Kidney (tissue), 14 donors: ENCODE results near the gene IQCK. TPM values are rescaled to one million over a fixed set of nuclear protein-coding genes. Genes with fewer than 3 reads are reported as not detected.
A peak's percentile ranks its signal among the peaks of the same experiment; 100 is the strongest.

Source experiments
- DNase-seq, 5 donors: peaks; one replicate each; pipeline ENCODE4 v3.0.0-alpha.2; 2013 to 2020
- FAIRE-seq: peaks from 2 replicates; lab custom pipeline; 2012; peaks lifted over from hg19 to GRCh38; lab: Jason Lieb, UNC
- H3K27ac ChIP-seq, 2 donors: one replicate each; pipeline ENCODE4 v1.7.0; 2013; ENCODE audit warnings: low read depth in 2 of 2, low read length in 2 of 2, inconsistent platforms in 1 of 2
- H3K27me3 ChIP-seq: one replicate; pipeline ENCODE4 v1.7.1; 2013; ENCODE audit warnings: low read length, inconsistent platforms; ENCODE audit not compliant: control insufficient read depth, insufficient read depth
- H3K36me3 ChIP-seq, 3 donors: one replicate each; pipeline versions ENCODE4 v1.7.0 to v1.7.1; 2013; ENCODE audit warnings: low read length in 3 of 3, control low read depth in 1 of 3, inconsistent platforms in 1 of 3; ENCODE audit not compliant: insufficient read depth in 3 of 3, control insufficient read depth in 2 of 3
- H3K4me1 ChIP-seq, 3 donors: one replicate each; pipeline versions ENCODE4 v1.7.0 to v1.7.1; 2013; ENCODE audit warnings: low read length in 3 of 3, inconsistent platforms in 1 of 3, low read depth in 1 of 3; ENCODE audit not compliant: control insufficient read depth in 2 of 3, insufficient read depth in 2 of 3
- H3K4me3 ChIP-seq, 3 donors: one replicate each; pipeline versions ENCODE4 v1.7.0 to v1.8.1; 2013; ENCODE audit warnings: low read length in 3 of 3, control low read depth in 1 of 3, inconsistent platforms in 1 of 3
- H3K9ac ChIP-seq, 3 donors: one replicate each; pipeline versions ENCODE4 v1.7.0 to v1.7.1; 2013; ENCODE audit warnings: low read length in 3 of 3, control low read depth in 1 of 3, inconsistent platforms in 1 of 3
- H3K9me3 ChIP-seq, 3 donors: one replicate each; pipeline versions ENCODE4 v1.7.0 to v1.7.1; 2013; ENCODE audit warnings: low read length in 3 of 3, control low read depth in 1 of 3, inconsistent platforms in 1 of 3; ENCODE audit not compliant: control insufficient read depth in 2 of 3, insufficient read depth in 1 of 3
- CTCF ChIP-seq: IDR thresholded peaks from 3 replicates; pipeline ENCODE4 v1.5.1; 2012; ENCODE audit warnings: mild to moderate bottlenecking, moderate library complexity, borderline replicate concordance; ENCODE audit not compliant: insufficient read depth; ENCODE audit errors: extremely low read depth
- intact Hi-C: fragments of 100-400 bp; cut with DNase I; formaldehyde crosslinking; loops from one replicate; pipeline ENCODE4 v1.11.1; 2022
- polyA plus RNA-seq: library from polyadenylated mRNA; stranded (reverse); fragments of 350-450 nt; fragmentation: Illumina TruSeq; extraction: RNeasy Lipid Tissue Mini Kit (QIAGEN cat#74804); gene quantifications from one replicate; pipeline ENCODE4 v1.2.3, GENCODE V29; 2014; ENCODE audit warnings: low read depth, low replicate concordance; ENCODE audit not compliant: insufficient read depth
- total RNA-seq: library from RNA; stranded (reverse); fragmentation: NEBNext Ultra II Directional; extraction: Animal tissue kit (Norgen Biotek cat#: 25700); gene quantifications from one replicate; pipeline ENCODE4 v1.2.1, GENCODE V29; 2021
- donor health status: control.
- donor health status: control.
- donor health status: control.
- donor health status: control.
- donor health status: control.
- donor health status: DM: yes; HTN: yes; CAD: no.
- donor health status: Normal renal cell carcinoma (clear cell type).

IQCK gene
- total and polyA plus RNA-seq, 2 donors from 2014 or later, result 35.4 to 38.1 TPM

- no peak overlapping the region for H3K4me3 ChIP-seq
- no peak overlapping the region for H3K9ac ChIP-seq
- intact Hi-C loops, result no loop called here
- H3K9me3 ChIP-seq, result no peaks in the 10 kb centered on the region
- no peaks in the 10 kb centered on the region for H3K27me3 ChIP-seq
- no peaks in the 10 kb centered on the region for H3K4me1 ChIP-seq
- H3K36me3 ChIP-seq, result no peaks in the 10 kb centered on the region
- H3K27ac ChIP-seq, result no peak overlapping the region
- TF ChIP-seq CTCF, result no peak
- FAIRE-seq, result no peak
- peak in 1 of 5 donors; percentile 51 for DNase-seq
These were observed 178.9 kb downstream of the IQCK start for GRCh38 chr16:19896951-19897350.

- intact Hi-C loops, result no loop called here
- no peak for FAIRE-seq
- no peak for TF ChIP-seq CTCF
These were observed 180.1 kb downstream of the IQCK start for GRCh38 chr16:19898166-19898565.

GRCh38 chr16:19898924-19899604, 181.0 kb downstream of the IQCK start:
- FAIRE-seq, result no peak
- Histone ChIP-seq H3K36me3 (no peaks in the 10 kb centered on the region), H3K27me3 (no peaks in the 10 kb centered on the region), H3K4me3 (no peak overlapping the region), H3K4me1 (no peaks in the 10 kb centered on the region), H3K9ac (no peak overlapping the region), H3K9me3 (no peaks in the 10 kb centered on the region), H3K27ac (no peak overlapping the region)
- intact Hi-C loops, result no loop called here
- peak in 4 of 5 donors; percentile 35 to 67 (median 51) for DNase-seq
- peak; percentile 56 for TF ChIP-seq CTCF

More at GRCh38 chr16:19898166-19898565, 180.1 kb downstream of the IQCK start:
- DNase-seq, result peak in 1 of 5 donors; percentile 55
- H3K27ac ChIP-seq, result no peak overlapping the region
- no peaks in the 10 kb centered on the region for H3K27me3 ChIP-seq
- H3K4me1 ChIP-seq, result no peaks in the 10 kb centered on the region
- H3K36me3 ChIP-seq, result no peaks in the 10 kb centered on the region
- H3K4me3 ChIP-seq, result no peak overlapping the region
- no peak overlapping the region for H3K9ac ChIP-seq
- H3K9me3 ChIP-seq, result no peaks in the 10 kb centered on the region

- no peaks in the 10 kb centered on the region for H3K9me3 ChIP-seq
- H3K4me3 ChIP-seq, result no peak overlapping the region
- intact Hi-C loops, result no loop called here
- H3K9ac ChIP-seq, result no peak overlapping the region
- no peaks in the 10 kb centered on the region for H3K4me1 ChIP-seq
- no peak for TF ChIP-seq CTCF
- H3K27ac ChIP-seq, result no peak overlapping the region
- H3K27me3 ChIP-seq, result no peaks in the 10 kb centered on the region
- no peak for FAIRE-seq
- H3K36me3 ChIP-seq, result no peaks in the 10 kb centered on the region
- DNase-seq, result no peak
These were observed 181.5 kb downstream of the IQCK start for GRCh38 chr16:19899605-19899955.
